Neural crest cell (in vitro differentiated cells): Measurements from ENCODE around the gene PAX8. TPM values are rescaled to one million over a fixed set of nuclear protein-coding genes. Genes with fewer than 3 reads are reported as not detected.
"Not testable (repeated sequence)": the region's sequence is repeated elsewhere in the genome, so short reads cannot be mapped to it uniquely, and the experiment has no call there.

Experiments
- DNase-seq: peaks from one replicate; pipeline ENCODE4 v3.0.0; 2021; ENCODE audit warnings: low read depth, mixed read lengths, low spot score
- H3K27ac Mint-ChIP-seq: one replicate; pipeline ENCODE4 v1.8.0; 2021; ENCODE audit warnings: mild to moderate bottlenecking, mixed read lengths; ENCODE audit not compliant: unreplicated experiment
- H3K27me3 Mint-ChIP-seq: 2 replicates; pipeline ENCODE4 v1.8.0; 2021; ENCODE audit warnings: low read depth, mild to moderate bottlenecking, mixed read lengths
- H3K36me3 Mint-ChIP-seq: 2 replicates; pipeline ENCODE4 v1.8.0; 2021; ENCODE audit warnings: low read depth, mild to moderate bottlenecking, mixed read lengths
- H3K4me1 Mint-ChIP-seq: 2 replicates; pipeline ENCODE4 v1.8.0; 2021; ENCODE audit warnings: mixed read lengths
- H3K4me3 Mint-ChIP-seq: one replicate; pipeline ENCODE4 v1.8.0; 2021; ENCODE audit warnings: mild to moderate bottlenecking, mixed read lengths
- H3K9me3 Mint-ChIP-seq: 2 replicates; pipeline ENCODE4 v1.8.0; 2021; ENCODE audit warnings: mixed read lengths
- CTCF ChIP-seq: fragments of 200-600 bp; sonication (generic); conservative IDR thresholded peaks from 2 replicates; pipeline ENCODE4 v1.5.0; 2021; ENCODE audit warnings: antibody characterized with exemption, mild to moderate bottlenecking
- total RNA-seq: library from RNA; stranded (reverse); gene quantifications from 2 replicates; pipeline ENCODE4 v1.2.1, GENCODE V29; 2021

PAX8 gene
- total RNA-seq, 1 donor from 2014 or later, result 0.49 TPM

GRCh38 chr2:113237604-113238160 is 41.0 kb downstream of the PAX8 start:
- no peak for TF ChIP-seq CTCF
- Mint-ChIP-seq H3K4me3 (no peak overlapping the region), H3K9me3 (no peaks in the 10 kb centered on the region), H3K36me3 (no peaks in the 10 kb centered on the region), H3K27me3 (no peaks in the 10 kb centered on the region), H3K27ac (no peak overlapping the region), H3K4me1 (peaks cover 4% of the 10 kb centered on the region)
- DNase-seq, result no peak

GRCh38 chr2:113236367-113237159 is 42.2 kb downstream of the PAX8 start:
- Mint-ChIP-seq H3K27me3 (no peaks in the 10 kb centered on the region), H3K4me1 (peaks cover 4% of the 10 kb centered on the region), H3K9me3 (no peaks in the 10 kb centered on the region), H3K4me3 (no peak overlapping the region), H3K36me3 (no peaks in the 10 kb centered on the region), H3K27ac (peak overlapping the region; percentile 67)
- DNase-seq, result no peak
- TF ChIP-seq CTCF, result no peak

DNA sequence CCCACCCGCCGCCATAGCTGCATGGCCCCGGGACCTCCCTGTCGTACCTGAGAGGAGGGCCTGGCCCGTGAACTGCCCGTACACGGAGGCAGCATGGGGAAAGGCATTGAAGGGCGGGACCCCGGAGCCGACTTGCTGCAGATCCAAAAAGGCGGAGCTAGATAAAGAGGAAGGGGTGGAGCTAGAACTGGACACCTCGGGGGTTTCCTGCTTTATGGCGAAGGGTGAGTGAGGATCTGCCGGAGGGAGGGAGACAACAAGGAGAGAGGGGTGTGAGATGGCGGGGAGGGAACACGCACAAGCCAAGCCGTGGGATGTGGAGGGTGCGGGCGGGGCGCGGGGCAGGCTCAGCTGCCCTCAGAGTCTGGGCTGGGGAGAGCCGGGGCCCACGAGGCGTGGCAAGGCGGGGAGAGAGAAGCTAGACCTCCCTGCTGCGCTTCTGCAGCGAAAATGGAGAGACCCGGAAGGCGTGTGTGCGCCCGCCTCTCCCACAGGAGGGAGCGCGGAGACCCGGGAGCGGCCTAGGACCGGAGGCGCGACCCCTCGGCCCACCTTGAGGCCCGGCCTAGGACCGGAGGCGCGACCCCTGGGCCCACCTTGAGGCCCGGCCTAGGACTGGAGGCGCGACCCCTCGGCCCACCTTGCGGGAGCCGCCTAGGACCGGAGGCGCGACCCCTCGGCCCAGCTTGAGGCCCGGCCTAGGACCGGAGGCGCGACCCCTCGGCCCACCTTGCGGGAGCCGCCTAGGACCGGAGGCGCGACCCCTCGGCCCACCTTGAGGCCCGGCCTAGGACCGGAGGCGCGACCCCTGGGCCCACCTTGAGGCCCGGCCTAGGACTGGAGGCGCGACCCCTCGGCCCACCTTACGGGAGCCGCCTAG is 43.1 kb downstream of the PAX8 start:
- not testable (repeated sequence) for H3K4me1 Mint-ChIP-seq, H3K4me3 Mint-ChIP-seq, H3K9me3 Mint-ChIP-seq, H3K27me3 Mint-ChIP-seq, H3K36me3 Mint-ChIP-seq, DNase-seq, H3K27ac Mint-ChIP-seq

DNA sequence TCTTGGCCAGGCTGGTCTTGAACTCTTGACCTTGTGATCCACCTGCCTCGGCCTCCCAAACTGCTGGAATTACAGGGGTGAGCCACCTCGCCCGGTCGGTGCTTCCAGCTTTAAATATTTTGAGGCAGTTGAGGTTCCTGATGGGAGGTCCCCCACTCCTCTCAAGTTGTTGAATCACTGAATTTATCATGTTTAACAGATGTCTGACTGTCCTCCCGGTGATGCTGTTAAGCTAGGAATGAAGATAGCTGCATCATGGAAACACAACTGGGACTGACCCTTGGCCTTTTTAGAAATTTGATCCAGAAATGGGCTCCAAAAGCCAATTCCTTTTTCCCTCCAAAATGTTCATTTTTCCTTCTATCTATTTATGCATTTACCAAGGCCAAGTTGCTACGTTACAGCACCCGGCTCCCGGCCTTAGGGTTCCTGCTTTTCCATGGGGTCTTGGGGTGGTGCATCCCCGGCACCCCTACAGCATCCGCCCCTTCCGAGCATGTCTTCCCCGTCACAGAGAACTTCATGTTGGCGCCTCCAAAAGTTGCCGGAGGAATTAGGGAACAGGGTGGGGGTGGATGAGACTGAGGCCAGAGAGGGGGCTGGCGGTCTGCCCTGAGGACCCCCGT is 43.9 kb downstream of the PAX8 start:
- no peak for DNase-seq
- Mint-ChIP-seq H3K9me3 (no peaks in the 10 kb centered on the region), H3K27ac (no peak overlapping the region), H3K27me3 (no peaks in the 10 kb centered on the region), H3K4me1 (no peaks in the 10 kb centered on the region), H3K36me3 (no peaks in the 10 kb centered on the region), H3K4me3 (no peak overlapping the region)
- no peak for TF ChIP-seq CTCF

DNA sequence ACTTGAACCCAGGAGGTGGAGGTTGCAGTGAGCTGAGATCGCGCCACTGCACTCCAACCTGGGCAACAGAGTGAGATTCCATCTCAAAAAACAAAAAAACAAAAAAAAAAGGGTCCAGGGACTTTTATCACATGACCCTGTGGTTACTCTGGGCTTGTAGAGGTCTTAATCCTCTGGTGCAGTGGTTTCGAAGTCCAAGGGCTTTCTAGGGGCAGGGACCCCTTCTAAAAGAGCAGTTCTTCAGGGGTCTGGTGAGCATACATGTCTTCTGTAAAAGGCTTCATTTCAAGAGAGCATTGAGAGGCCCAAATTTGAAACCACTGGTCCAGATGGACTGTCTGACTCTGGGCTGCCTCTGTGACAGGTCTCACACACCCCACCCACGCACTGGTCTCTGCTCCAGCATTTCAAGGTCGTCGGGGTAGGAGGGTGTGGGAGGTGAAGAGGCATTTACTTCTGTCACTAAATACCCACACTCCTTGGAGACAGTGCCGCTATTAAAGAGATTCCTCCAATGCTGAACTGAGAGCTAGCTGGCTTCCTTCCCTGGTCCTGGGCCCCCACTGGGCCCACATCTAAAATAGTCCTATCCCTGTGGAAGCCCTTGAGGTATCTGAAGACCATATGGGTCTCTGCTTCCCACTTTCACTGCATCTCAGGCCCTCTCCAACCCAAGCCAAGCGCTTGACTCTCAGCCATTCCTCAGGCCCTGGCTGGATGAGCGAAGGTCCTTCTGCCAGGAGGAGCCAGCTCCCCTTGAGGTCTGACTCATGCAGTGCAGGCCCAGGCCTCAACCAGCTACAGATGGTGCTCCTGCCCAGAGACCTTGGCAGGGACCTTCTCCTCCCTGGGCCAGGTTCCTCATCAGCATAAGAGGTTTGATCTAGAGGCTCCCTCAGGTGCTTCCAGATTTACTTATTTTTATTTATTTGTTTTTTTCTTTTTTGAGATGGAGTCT is 44.8 kb downstream of the PAX8 start:
- no peak overlapping the region for H3K27ac Mint-ChIP-seq
- H3K9me3 Mint-ChIP-seq, result no peaks in the 10 kb centered on the region
- H3K27me3 Mint-ChIP-seq, result no peaks in the 10 kb centered on the region
- H3K36me3 Mint-ChIP-seq, result no peaks in the 10 kb centered on the region
- H3K4me3 Mint-ChIP-seq, result no peak overlapping the region
- H3K4me1 Mint-ChIP-seq, result peaks cover 1% of the 10 kb centered on the region
- peak; percentile 16 for TF ChIP-seq CTCF
- DNase-seq, result no peak
